ENCODE results near the gene KRTAP4-2.
"Not testable (repeated sequence)": the region's sequence is repeated elsewhere in the genome, so short reads cannot be mapped to it uniquely, and the experiment has no call there.

The KRTAP4-2 gene

DNA sequence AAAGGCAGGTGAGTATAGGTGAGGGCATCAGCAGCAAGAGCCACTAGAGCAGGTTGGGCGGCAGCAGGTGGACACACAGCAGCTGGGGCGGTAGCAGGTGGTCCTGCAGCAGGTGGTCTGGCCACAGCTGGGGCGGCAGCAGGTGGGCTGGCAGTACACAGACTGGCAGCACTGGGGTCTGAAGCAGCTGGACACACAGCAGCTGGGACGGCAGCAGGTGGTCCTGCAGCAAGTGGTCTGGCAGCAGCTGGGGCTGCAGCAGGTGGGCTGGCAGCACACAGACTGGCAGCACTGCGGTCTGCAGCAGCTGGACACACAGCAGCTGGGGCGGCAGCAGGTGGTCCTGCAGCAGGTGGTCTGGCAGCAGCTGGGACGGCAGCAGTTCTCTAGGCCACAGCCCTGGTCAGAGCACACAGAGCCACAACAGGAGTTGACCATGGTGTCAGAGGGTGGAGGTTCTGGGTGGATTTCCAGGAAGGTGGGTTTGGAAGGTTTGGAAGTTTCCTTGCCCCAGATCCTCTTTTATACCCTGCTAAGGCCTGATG, at the start of gene KRTAP4-2:
Gene KRTAP4-2, minus strand, starts transcription at position 495 of the 545 bp plus-strand sequence. Its CDS starts 57 bp downstream, at position 438.
- in situ Hi-C loops (cut with HindIII; ENCODE audit: low sequenced_read_pairs), result no loop called here

DNA sequence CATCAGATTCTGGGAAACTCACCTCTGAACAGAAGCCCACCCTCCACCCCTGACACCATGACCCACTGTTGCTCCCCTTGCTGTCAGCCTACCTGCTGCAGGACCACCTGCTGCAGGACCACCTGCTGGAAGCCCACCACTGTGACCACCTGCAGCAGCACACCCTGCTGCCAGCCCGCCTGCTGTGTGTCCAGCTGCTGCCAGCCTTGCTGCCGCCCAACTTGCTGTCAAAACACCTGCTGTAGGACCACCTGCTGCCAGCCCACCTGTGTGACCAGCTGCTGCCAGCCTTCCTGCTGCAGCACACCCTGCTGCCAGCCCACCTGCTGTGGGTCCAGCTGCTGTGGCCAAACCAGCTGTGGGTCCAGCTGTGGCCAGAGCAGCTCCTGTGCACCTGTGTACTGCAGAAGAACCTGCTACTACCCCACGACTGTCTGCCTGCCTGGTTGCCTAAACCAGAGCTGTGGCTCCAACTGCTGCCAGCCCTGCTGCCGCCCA, 48.6 kb upstream of the KRTAP4-2 start, which contains the start of gene KRTAP9-2:
Gene KRTAP9-2, plus strand, starts transcription at position 51 of the 498 bp plus-strand sequence. Its CDS starts 7 bp downstream, at position 58.
- in situ Hi-C loops (cut with HindIII; ENCODE audit: low sequenced_read_pairs), result not testable (repeated sequence)

DNA sequence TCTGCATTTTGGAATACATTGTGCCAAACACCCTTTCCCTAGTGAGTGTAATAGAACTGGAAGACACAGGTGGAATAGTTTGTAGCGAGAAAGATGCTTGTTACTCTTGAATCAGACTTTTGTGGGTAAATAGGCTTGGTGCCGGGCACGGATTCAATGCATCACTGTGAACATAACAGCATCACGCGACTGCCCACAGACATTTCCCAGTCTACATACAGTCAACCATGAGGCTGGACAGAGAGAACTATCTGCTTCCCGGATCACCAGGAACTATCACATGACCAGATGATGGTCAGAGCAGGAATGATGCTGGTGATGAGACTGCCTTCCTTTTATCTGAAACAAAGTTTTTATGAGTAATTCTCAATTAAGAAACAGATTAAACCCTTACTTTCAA, 48.0 kb upstream of the KRTAP4-2 start:
- in situ Hi-C loops (cut with HindIII; ENCODE audit: low sequenced_read_pairs), result no loop called here

DNA sequence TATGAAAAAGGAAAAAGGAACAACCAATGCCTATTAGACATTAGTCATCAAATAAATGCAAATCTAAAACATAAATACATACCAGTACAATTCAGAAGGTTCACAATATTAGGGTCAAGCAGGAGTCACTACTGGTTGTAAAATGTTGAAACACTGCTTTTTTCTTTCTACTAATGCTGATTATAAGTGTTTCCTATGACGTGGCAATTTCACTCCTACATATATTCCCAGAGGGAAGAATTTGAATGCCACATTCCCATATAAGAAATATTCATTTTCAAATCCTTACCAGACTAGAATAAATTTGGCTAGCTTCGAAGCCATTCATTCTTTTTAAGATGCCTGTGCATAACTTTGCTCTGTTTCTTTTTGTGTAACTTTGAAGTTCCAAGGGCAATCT, 45.8 kb upstream of the KRTAP4-2 start:
- in situ Hi-C loops (cut with HindIII; ENCODE audit: low sequenced_read_pairs), result no loop called here

DNA sequence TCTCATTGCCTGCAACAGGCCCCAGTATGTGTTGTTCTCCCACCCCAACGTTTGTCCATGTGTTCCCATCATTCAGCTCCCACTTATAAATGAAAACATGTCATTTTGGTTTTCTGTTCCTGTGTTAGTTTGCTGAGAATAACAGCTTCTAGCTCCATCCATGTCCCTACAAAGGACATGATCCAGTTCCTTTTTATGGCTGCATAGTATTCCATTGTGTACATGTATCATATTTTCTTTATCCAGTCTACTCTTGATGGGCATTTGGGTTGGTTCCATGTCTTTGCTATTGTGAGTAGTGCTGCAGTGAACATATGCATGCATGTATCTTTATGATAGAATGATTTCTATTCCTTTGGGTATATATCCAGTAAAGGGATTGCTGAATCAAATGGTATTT, 37.7 kb upstream of the KRTAP4-2 start:
- in situ Hi-C loops (cut with HindIII; ENCODE audit: low sequenced_read_pairs), result loop anchor here (10.0 kb wide), 1 partner anchor 201 kb away; no protein-coding TSS in a partner anchor

DNA sequence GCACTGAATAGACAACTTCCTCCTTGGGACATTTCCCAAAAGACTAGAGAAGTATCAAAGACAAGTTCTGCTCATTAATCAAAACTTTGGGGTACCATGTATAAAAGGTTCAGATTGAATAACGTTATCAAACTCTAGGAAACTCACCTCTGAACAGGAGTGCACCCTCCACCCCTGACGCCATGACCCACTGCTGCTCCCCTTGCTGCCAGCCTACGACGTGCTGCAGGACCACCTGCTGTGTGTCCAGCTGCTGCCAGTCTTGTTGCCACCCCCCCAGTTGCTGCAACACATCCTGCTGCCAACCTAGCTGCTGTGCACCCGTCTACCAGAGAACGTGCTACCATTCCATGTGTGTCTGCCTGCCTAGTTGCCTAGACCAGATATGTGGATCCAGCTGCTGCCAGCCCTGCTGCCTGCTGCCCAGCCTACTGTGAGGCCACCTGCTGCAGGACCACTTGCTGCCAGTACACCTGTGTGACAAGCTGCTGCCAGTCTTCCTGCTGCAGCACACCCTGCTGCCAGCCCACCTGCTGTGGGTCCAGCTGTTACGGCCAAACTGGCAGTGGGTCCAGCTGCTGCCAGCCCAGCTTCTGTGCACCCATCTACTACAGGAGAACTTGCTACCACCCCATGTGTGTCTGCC, 34.6 kb upstream of the KRTAP4-2 start:
- in situ Hi-C loops (cut with HindIII; ENCODE audit: low sequenced_read_pairs), result loop anchor here (10.0 kb wide), 1 partner anchor 198 kb away; no protein-coding TSS in a partner anchor

DNA sequence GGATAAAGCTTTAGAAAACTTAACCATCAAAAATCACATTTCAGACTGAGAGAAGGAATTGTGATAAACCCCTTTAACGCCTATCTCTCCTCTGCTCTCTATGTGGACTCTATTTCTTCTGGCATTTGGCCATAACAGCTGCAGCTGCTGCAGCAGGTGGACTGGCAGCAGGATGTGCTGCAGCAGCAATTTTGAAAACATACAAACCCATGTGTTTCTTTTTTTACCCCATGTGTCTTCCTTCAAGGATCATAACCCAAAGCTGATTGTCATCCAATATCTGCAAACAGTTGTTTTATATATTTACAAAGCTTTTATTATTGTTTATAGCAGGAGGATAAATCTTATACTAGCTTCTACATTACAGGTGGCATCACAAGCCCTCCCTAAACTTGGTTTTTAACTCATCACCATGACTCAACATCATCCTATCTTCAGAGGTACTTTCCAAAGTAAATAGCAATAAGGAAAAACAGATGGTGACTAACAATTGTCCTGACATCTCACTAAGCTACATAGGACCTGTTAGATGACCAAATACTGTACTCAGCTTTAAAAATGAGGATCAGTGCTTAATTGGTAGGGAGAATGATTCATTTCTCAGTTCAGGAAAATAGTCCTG, 33.9 kb upstream of the KRTAP4-2 start:
- in situ Hi-C loops (cut with HindIII; ENCODE audit: low sequenced_read_pairs), result loop anchor here (10.0 kb wide), 1 partner anchor 197 kb away; no protein-coding TSS in a partner anchor

DNA sequence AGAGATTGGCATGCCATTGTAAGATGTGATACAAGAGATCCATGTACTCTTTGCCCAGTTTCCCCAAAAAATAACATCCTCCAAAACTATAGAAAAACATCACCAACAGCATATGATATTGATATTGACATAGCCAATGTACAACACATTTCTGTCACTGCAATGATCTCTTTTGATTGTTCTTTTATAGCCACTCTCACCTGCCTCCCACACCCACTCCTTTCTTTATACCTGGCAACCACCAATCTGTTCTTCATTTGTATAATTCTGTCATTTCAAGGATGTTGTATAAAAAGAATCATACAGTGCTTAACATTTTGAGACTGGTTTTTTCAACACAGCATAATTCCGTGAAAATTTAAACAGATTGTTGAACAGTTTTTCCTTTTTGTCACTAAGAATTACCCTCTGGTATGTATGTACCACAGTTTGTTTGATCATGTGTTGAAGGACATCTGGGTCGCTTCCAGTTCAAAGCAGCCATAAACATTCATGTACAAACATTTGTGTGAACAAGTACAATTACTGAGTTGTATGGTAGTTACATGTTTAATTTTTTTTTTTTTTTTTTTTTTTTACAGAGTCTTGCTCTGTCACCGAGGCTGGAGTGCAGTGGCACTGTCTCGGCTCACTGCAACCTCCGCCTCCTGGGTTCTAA, 21.5 kb upstream of the KRTAP4-2 start:
- in situ Hi-C loops (cut with HindIII; ENCODE audit: low sequenced_read_pairs), result no loop called here

DNA sequence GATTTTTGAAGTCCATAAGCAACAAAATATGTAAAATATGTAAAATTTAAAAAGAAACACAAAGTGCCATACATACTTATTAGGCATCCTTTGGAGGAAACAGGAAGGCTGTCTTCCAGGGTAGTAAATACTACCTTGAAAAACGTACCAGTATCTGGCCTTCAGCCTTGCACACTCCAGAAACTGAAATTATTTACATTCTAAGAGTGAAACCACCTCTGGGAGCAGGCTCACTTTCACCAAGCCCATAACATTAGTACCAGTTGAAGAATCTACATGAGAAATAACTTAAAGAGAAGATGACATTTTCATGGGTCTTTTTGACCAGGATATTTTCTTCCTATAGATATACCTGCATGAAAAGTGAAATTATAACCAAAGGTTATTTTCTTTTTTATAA, 18.0 kb upstream of the KRTAP4-2 start:
- in situ Hi-C loops (cut with HindIII; ENCODE audit: low sequenced_read_pairs), result no loop called here

DNA sequence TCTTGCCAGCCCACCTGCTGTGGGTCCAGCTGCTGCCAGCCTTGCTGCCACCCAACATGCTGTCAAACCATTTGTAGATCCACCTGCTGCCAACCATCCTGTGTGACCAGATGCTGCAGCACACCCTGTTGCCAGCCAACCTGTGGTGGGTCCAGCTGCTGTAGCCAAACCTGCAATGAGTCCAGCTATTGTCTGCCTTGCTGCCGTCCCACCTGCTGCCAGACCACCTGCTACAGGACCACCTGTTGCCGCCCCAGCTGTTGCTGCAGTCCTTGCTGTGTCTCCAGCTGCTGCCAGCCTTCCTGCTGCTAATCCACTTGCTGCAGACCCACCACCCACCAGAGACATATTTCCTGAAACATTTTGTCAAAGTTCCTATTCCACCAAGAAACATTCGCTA, 12.3 kb upstream of the KRTAP4-2 start:
- in situ Hi-C loops (cut with HindIII; ENCODE audit: low sequenced_read_pairs), result no loop called here

DNA sequence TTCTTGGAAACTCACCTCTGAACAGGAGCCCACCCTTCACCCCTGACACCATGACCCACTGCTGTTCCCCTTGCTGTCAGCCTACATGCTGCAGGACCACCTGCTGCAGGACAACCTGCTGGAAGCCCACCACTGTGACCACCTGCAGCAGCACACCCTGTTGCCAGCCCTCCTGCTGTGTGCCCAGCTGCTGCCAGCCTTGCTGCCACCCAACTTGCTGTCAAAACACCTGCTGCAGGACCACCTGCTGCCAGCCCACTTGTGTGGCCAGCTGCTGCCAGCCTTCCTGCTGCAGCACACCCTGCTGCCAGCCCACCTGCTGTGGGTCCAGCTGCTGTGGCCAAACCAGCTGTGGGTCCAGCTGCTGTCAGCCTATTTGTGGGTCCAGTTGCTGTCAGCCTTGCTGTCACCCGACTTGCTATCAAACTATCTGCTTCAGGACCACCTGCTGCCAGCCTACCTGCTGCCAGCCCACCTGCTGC, 11.9 kb upstream of the KRTAP4-2 start, which contains the start of gene KRTAP9-1:
Gene KRTAP9-1, plus strand, starts transcription at position 51 of the 482 bp plus-strand sequence. Its CDS starts 0 bp downstream, at position 51.
- in situ Hi-C loops (cut with HindIII; ENCODE audit: low sequenced_read_pairs), result not testable (repeated sequence)

DNA sequence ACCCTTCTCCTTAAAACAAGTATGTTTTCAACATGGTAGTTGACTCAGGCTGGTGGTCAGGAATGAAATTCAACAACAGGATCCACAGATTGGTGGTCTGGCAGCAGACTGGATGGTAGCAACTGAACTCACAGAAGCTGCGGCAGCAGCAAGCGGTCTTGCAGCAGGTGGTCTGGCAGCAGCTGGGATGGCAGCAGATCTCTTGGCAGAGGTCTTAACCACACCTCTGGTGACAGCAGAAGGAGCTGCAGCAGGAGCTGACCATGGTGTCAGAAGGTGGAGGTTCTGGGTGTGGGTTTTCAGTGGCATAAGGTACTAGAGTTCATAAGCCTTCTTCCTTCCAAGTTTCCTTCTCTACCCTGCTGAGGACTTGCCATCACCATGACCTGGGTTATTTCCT, 8.9 kb upstream of the KRTAP4-2 start:
- in situ Hi-C loops (cut with HindIII; ENCODE audit: low sequenced_read_pairs), result no loop called here

DNA sequence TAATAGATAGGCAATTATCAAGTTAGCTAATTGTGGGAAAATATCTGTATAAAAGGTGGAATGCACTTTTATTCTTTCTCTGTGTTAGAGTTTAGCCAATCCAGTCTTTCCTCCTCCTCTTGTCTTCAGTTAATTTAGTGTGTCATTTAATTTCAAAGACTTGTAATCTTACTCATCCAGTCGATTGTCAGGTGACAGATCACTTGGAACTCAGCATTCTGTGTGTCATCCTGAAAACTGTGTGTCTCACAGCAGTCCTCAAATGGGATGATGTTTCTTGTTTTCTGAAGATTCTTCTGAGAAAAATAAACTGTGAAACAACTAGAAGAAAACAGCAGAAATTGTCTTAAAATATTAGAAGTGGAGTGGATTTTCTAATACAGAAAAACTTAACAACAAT, 7.0 kb upstream of the KRTAP4-2 start:
- in situ Hi-C loops (cut with HindIII; ENCODE audit: low sequenced_read_pairs), result no loop called here

DNA sequence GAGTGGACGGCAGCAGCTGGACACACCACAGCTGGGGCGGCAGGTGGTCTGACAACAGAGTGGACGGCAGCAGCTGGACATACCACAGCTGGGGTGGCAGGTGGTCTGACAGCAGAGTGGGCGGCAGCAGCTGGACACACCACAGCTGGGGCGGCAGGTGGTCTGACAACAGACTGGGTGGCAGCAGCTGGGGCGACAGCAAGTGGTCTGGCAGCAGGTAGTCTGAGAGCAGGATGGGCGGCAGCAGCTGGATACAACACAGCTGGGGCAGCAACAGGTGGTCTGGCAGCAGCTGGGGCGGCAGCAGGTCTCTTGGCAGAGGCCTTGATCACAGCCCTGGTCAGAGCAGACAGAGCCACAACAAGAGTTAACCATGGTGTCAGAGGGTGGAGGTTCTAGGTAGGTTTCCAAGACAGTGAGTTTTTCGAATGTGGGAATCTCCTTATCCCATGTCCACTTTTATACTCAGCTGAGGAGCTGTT, 6.5 kb upstream of the KRTAP4-2 start, which contains the start of gene KRTAP4-1:
Gene KRTAP4-1, minus strand, starts transcription at position 432 of the 482 bp plus-strand sequence. Its CDS starts 57 bp downstream, at position 375.
- in situ Hi-C loops (cut with HindIII; ENCODE audit: low sequenced_read_pairs), result no loop called here

DNA sequence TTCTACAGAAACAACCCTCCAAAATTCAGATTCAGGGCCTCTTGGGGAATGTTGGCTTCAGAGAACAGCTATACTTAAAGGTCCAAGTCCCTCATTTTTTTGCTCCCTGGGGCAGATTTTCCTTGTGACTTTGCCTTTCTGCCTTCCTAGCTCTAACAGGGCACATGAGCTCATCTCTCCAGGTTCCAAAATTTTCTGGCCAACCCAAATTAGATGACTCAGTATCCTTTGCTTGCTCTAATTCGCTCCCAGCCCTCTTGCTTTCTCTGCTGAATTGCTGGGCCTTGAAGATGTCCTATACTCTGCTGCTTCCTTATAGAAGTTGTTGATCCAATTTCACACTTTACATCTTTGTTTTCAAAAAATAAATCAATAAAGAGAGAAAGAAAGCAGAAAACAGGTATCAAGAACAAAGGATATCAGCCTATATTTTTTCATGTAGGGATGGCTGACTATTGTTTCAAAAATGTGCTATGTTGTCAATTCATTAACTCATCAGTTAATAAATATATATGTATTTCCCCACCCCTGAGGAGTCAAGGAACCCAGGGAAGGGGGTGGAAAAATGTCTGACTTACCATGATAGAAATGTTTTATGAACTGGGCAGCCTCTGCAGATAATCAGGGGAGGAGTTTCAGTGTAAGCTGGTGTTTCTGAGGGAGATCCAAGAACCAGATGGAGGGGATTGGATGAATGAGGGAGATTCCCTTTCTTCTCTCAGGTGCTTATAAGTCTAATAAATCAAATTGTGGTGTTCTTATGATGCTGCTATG, 1.0 kb upstream of the KRTAP4-2 start:
- in situ Hi-C loops (cut with HindIII; ENCODE audit: low sequenced_read_pairs), result no loop called here

DNA sequence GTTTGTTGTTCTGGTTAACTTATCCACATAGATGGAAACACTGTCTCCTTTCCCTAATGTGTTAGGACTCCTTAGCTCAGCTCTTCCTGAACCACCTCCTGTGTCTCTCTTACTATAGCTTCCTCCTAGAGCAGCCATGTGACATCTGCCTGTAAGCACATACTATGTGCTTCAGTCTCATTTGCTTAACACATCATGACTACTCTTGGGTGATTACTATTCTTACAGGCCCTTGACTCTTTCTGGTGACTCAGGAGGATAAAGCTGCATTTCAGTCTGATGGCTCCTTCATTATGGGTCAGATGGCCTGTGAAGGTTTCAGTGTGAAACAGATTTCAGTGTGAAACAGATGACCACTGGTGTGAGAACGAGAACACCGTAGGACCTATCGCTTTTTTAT, 320 bp upstream of the KRTAP4-2 start:
- in situ Hi-C loops (cut with HindIII; ENCODE audit: low sequenced_read_pairs), result no loop called here

DNA sequence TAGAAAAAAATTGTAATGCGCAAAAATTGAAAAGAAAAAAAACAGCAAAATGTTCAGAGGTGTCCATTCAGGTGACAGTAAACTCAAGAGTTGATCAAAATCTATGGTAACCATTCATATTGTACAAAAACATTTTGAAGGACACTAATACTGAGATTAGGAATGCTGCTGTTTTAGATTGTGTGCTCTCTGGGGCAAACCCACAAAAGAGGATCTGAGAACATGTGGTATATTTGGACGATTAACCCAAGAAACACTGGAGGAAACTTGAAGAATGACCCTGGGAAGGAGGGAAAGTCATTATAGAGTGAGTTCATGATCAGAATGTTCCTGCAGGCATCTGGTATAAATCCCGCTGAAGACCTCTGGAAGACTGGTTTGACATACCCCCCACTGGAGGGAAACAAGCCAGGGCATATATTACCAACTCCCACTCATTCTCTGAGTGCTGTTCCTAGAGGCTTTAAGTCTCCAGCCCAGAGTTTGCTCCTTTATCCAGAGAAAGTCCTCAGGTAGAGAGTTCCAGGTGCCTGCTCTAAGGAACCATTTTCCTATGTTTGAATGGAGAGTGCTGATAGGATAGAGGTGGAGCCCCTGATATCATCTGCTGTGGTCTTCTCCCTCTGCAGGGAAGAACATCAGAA, 1.2 kb downstream of the KRTAP4-2 start:
- in situ Hi-C loops (cut with HindIII; ENCODE audit: low sequenced_read_pairs), result no loop called here

DNA sequence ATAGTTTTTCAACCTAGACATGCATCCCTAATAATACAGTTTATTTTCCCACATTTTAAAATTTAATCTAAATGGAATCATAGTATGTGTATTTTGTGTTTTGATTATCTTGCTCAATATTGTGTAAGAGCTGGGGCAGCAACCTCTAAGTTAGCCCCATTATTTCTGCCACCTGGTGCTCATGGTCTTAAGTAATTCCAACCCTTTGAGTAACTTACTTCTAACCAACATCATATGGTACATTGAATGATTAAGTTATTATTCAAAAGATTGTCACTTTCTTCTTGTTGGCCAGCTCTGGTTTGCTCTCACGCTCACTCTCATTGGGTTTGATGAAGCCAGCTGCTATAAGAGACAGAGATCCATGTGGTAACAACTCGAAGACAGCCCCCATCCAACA, 6.1 kb downstream of the KRTAP4-2 start:
- in situ Hi-C loops (cut with HindIII; ENCODE audit: low sequenced_read_pairs), result no loop called here

DNA sequence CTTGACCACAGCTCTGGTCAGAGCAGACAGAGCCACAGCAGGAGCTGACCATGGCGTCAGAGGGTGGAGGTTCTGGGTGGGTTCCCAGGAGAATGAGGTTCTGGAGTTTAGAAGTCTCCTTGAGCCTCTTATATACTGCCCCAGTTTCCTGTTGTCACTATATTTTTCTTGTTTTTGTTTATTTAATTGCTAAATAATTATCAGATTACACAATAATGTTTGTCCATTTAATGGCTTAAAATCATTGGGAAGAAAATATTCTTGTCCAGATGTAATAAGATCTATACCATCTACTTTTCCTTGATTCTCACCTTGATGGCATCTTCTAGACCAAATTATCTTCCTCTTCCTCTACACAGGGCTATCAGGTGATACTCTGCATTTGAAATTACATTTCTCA, 9.9 kb downstream of the KRTAP4-2 start, which contains the start of gene KRTAP4-3:
Gene KRTAP4-3, minus strand, starts transcription at position 101 of the 400 bp plus-strand sequence. Its CDS starts 49 bp downstream, at position 52.
- in situ Hi-C loops (cut with HindIII; ENCODE audit: low sequenced_read_pairs), result no loop called here

Measured in endothelial cell of hepatic sinusoid (primary cell).